Measurements from ENCODE around the gene SPATA25.

Gene SPATA25

GRCh38 chr20:45857882-45858216, 29.6 kb downstream of the SPATA25 start:
- TF ChIP-seq, protein P1, sequence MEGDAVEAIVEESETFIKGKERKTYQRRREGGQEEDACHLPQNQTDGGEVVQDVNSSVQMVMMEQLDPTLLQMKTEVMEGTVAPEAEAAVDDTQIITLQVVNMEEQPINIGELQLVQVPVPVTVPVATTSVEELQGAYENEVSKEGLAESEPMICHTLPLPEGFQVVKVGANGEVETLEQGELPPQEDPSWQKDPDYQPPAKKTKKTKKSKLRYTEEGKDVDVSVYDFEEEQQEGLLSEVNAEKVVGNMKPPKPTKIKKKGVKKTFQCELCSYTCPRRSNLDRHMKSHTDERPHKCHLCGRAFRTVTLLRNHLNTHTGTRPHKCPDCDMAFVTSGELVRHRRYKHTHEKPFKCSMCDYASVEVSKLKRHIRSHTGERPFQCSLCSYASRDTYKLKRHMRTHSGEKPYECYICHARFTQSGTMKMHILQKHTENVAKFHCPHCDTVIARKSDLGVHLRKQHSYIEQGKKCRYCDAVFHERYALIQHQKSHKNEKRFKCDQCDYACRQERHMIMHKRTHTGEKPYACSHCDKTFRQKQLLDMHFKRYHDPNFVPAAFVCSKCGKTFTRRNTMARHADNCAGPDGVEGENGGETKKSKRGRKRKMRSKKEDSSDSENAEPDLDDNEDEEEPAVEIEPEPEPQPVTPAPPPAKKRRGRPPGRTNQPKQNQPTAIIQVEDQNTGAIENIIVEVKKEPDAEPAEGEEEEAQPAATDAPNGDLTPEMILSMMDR (IDR thresholded peaks at IDR 0.05): no peak

- TF ChIP-seq, protein P1 (IDR thresholded peaks at IDR 0.05): no peak
Measured at GRCh38 chr20:45857114-45857881, 30.1 kb downstream of the SPATA25 start, which contains the start of the genes ACOT8 and ZSWIM3. TSS of gene ACOT8 (minus strand) at chr20:45857392. CDS start at chr20:45857315, 77 bp downstream. TSS of gene ZSWIM3 (plus strand) at chr20:45857614. CDS start at chr20:45857826, 212 bp downstream.

GRCh38 chr20:45853484-45853883, 33.9 kb downstream of the SPATA25 start:
- TF ChIP-seq, protein P1 (IDR thresholded peaks at IDR 0.05): no peak

DNA sequence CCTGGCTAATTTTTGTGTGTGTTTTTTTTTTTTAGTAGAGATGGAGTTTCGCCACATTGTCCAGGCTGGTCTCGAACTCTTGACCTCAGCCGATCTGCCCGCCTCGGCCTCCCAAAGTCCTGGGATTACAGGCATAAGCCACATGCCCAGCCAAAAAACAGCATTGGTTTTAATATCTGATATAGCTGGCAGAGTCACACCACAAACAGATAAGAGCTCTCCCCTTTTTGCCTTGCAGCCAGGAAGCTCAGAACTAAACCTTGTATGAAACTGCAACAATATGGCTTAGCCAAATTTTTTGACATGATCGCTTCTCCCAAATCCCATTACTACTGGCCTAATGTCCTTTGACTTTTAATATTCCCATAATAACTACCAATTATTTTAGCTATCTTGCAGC, 35.1 kb downstream of the SPATA25 start:
- TF ChIP-seq, protein P1 (IDR thresholded peaks at IDR 0.05): no peak

DNA sequence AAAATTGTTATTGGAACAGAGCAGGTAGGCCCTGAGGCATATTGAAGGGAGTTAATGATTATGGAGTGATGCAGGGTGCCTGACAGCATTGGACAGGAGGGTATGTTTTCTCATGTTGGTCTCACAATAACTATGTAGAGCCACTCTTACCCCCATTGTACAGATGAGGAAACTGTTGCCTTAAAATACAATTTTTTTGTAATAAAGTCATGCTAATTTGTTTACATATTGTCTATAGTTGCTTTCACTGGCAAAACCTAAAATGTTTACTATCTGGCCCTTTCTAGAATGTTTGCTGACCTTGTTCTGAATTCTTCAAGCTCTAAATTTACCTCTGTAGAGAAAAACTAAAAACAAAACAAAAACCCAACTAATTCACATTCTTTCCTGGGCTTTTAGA, 35.9 kb downstream of the SPATA25 start:
- TF ChIP-seq, protein P1 (IDR thresholded peaks at IDR 0.05): no peak

- TF ChIP-seq, protein P1 (IDR thresholded peaks at IDR 0.05): no peak
Measured at GRCh38 chr20:45850926-45851325, 36.5 kb downstream of the SPATA25 start.

- TF ChIP-seq, protein P1 (IDR thresholded peaks at IDR 0.05): no peak
Measured at GRCh38 chr20:45850238-45850637, 37.2 kb downstream of the SPATA25 start.
